NCI-H446 treated with DMSO at 0.1 percent for 48 hours (cell line): ENCODE data around the gene PROCA1.
A peak's percentile ranks its signal among the peaks of the same experiment; 100 is the strongest.
"Not testable (repeated sequence)": the region's sequence is repeated elsewhere in the genome, so short reads cannot be mapped to it uniquely, and the experiment has no call there.

Experiments used
- DNase-seq: peaks from one replicate; lab custom pipeline; 2025; lab: John Stamatoyannopoulos, UW

The PROCA1 gene

DNA sequence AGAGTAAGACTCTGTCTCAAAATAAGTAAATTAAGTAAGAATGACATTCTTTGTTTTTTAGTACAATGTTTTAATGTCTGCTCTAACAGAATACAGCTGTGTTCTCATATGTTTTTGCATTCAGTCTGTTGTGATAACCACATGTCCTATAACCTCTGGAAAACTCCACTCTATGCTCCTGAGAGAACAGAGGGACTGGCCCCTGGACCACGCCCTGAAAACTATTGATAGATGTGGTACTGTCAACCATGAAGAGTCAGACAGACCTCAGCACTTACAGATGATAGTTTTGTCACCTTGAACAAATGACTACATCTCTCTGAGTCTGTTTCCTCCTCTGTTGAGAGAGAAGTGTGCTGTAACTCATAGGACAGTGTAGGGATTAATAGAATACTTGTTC is 41.8 kb downstream of the PROCA1 start:
- no peak for DNase-seq

DNA sequence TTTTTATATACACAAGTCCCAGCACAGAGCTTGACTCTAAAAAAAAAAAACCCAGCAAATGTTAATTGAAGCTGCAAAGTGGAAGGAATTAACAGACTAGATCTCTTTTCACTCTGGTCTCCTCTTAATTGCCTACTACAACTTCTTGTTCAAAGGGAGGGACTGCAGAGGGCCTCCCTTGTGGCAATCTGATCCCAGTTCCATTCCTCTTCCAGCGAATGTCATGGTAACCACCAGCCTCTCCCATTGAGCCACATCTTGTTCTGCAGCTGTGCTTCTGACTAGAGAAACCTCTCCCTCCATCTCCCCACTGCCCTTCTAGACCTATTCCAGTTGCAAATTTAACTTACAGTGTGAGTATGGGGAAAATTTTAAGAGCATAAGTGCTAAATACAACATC is 43.8 kb downstream of the PROCA1 start:
- no peak for DNase-seq

DNA sequence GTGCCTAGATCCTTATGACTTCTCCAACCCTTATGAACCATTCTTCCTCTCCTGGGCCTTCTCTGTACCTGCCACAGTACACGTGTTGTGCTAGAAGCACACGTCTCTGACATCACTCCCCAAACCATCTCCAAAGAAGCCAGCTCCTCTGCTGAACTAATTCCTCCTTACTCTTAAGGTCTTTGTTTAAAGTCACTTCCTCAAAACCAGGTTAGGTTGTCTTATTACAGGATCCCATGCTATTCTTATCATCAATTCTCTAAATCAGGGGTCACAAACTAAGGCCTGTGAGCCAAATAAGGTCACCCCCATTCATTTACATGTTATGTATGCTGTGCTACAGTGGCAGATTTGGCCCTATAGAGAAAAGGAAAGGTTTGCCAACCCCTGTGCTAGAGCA is 45.7 kb downstream of the PROCA1 start:
- DNase-seq, result no peak

DNA sequence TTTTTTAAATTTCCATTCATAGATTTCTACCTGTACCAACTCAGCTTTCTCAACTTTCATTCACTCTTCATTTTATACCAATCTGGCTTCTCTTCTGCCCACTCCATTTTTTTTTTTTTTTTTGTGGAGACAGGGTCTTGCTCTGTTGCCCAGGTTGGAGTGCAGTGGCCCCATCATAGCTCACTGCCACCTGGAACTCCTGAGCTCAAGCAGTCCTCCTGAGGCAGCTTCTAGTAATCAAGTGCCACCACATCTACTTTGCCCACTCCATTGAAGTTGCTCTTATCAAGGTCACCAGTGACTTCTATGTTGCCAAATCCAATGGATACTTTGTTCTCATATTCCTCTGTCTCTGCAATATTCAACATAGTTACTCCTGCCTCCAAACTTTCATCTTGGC is 48.0 kb downstream of the PROCA1 start:
- DNase-seq, result no peak

DNA sequence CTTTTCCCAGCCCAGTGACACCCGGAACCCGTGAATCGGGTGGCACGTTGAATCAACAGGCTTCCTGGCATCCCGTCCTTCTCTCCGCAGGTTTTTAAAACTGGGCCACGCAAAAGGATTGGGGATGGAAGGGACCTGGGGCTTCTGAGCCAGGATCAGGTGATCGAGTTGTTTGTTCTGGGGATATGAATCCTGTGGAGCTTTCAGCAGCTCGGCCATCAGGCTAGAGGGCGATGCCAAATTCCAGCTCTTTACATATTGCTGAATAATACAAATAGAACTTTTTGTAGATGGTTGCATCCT is 49.2 kb downstream of the PROCA1 start:
- no peak for DNase-seq

DNA sequence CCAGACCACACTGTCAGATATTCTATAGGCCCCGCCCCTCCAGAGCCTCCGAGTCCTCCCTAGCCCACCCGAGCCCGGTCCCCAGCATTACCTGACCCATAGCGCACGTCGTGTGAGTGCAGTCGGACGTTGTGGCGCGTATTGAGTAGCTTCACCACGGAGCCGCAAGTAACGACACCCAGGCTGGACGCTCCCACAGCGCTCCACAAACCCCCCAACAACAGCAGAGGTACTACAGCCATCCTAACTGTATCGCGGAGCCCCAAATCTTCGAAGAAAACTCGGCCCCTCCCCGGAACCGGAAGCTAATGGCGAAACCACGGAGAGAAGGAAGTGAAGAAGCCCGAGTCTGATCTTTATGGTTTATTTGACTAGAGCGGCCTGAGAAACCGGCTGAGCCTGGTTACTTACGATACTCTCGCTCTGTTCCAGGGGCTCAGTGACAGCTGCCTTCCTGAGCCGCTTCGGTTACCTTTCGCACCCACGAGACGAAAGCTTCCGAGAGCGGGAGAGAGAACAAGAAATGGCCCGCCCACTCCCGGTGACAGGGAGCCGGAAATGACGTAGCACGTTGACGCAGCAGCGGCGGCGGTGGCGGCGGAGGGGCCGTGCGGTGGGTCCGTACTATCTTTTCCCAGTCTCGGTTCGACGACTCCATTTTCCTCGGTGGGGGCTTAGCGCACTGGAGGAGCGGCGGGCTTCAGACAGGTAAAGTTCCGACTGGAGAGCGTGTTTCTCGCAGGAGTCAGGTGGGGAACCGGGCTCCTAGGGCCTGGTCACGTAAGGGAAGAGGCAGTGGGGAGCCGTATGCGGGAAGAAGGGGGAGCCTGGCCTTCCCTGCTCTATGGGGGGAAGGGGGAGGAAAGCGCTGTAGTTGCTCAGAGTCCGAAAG is 49.8 kb downstream of the PROCA1 start, which contains the start of the genes SDF2 and SUPT6H:
TSS of gene SDF2 (minus strand) at position 272 of the 892 bp plus-strand sequence. CDS start at position 242, 30 bp downstream.
TSS of gene SUPT6H (plus strand) at position 571 of the 892 bp plus-strand sequence. CDS start 11,197 bp downstream, outside the sequence.
- peak; percentile 57 for DNase-seq

DNA sequence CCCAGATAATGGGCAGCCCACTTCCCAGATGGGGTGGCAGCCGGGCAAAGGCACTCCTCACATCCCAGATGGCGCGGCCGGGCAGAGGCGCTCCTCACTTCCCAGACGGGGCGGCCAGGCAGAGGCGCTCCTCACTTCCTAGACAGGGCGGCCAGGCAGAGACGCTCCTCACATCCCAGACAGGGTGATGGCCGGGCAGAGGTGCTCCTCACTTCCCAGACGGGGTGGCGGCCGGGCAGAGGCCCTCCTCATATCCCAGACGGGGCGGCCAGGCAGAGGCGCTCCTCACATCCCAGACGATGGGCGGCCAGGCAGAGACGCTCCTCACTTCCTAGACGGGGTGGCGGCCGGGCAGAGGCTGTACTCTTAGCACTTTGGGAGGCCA is 52.2 kb downstream of the PROCA1 start:
- not testable (repeated sequence) for DNase-seq

DNA sequence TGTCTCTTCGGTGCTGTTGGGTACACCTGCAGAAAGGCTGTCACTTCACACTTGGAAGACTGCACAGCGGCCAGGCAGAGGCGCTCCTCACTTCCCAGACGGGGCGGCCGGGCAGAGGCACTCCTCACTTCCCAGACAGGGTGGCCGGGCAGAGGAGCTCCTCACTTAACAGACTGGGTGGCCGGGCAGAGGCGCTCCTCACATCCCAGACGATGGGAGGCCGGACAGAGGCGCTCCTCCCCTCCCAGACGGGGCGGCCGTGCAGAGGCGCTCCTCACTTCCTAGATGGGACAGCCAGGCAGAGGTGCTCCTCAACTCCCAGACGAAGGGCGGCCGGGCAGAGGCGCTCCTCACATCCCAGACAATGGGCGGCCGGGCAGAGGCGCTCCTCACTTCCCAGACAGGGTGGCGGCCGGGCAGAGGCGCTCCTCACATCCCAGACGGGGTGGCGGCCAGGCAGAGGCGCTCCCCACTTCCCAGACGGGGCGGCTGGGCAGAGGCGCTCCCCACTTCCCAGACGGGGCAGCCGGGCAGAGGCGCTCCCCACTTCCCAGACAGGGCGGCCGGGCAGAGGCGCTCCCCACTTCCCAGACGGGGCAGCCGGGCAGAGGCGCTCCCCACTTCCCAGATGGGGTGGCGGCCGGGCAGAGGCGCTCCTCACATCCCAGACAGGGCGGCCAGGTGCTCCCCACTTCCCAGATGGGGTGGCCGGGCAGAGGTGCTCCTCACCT is 52.8 kb downstream of the PROCA1 start:
- not testable (repeated sequence) for DNase-seq

DNA sequence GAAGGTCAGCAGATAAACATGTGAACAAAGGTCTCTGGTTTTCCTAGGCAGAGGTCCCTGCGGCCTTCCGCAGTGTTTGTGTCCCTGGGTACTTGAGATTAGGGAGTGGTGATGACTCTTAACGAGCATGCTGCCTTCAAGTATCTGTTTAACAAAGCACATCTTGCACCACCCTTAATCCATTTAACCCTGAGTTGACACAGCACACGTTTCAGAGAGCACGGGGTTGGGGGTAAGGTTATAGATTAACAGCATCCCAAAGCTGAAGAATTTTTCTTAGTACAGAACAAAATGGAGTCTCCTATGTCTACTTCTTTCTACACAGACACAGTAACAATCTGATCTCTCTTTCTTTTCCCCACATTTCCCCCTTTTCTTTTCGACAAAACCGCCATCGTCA is 53.3 kb downstream of the PROCA1 start:
- not testable (repeated sequence) for DNase-seq

DNA sequence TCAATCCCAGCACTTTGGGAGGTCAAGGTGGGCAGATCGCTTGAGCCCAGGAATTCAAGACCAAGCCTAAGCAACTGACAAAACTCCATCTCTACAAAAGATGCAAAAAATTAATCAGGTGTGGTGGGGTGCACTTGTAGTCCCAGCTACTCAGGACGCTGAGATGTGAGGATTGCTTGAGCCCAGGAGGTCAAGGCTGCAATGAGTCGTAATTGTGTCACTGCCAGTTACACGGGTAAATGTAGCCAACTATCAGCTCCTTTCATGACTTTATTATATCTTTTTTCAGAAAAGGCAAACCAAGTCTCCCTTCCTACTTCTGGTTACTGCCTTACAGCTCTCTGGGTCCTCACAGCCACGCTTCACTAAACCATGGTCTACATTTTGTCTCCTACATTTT is 53.9 kb downstream of the PROCA1 start:
- no peak for DNase-seq

DNA sequence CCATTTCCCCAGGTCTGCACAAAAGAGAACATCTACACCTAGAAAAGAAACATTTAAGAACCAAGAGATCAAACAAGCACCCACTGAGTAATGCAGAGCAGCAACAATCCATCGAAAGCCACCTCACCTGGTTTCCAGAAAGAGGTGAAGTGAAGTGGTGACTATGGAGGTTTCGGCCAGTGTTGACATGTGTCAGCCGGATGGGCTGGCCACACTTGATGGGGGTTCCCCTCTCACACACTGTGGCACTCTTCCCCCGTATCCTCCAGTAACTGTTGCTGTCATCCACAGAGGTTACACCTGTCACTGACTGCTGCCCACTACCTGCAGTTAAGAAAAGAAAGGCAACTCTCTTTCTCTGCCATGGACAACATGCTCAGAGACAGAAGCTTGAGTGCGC is 56.5 kb downstream of the PROCA1 start:
- DNase-seq, result no peak
